GM21526 (cell line): ENCODE data around the gene SYPL2.

Experiments
- ATAC-seq: cut with Tn5 transposase; IDR thresholded peaks from one replicate; pipeline ENCODE4 v1.9.1; 2021; ENCODE audit warnings: moderate library complexity; ENCODE audit not compliant: unreplicated experiment, low FRiP score

SYPL2 gene

GRCh38 chr1:109509176-109510134, 43.1 kb downstream of the SYPL2 start, which contains the start of gene AMIGO1:
AMIGO1 (minus strand) TSS chr1:109509727; CDS start chr1:109508912, 815 bp downstream.
- ATAC-seq: no peak

DNA sequence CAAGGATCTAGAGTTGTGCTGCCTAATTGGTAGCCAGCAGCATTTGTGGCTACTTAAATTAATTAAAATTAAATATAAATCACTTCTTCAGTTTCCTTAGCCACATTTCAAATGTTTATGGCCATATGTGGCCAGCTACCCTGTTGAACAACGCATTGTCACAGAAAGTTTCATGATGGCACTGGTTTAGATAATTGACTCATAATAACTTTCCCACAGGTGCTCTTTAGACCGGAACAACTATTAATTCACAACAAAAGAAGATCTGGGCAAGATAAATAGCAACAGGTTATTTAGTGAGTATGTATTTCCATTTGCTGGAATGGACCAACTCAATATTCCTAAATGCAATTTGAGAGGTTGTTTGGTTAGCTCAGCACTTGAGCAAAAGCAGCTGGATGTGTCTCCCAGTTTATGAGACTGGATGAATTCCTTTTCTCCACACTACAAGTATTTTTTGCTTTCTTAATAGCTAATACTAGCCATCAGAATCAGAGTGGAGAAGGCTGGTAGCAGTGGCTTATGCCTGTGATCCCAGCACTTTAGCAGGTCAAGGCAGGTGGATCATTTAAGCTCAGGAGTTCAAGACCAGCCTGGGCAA, 46.9 kb downstream of the SYPL2 start:
- ATAC-seq: no peak

- ATAC-seq: no peak
Observed at GRCh38 chr1:109514846-109515245, 48.5 kb downstream of the SYPL2 start.

DNA sequence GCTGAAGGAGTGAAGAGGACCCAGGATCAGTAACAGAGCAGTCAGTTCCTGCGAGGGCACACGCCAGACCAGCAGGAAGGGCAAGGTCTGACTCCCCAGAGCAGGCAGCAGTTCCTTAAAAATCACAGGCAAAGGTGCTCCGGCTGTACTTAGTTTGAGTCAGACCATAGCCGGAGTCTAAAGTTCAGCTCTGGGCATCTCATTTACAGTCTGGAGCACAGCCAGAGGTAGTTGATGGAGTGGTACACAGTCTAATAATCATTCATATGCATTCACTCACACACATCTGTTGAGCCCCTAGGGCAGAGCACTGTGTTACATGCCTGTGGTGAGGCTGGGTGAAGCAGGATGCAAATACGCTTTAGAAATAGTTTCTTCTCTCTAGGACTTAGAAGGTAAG, 50.5 kb downstream of the SYPL2 start:
- ATAC-seq: no peak

DNA sequence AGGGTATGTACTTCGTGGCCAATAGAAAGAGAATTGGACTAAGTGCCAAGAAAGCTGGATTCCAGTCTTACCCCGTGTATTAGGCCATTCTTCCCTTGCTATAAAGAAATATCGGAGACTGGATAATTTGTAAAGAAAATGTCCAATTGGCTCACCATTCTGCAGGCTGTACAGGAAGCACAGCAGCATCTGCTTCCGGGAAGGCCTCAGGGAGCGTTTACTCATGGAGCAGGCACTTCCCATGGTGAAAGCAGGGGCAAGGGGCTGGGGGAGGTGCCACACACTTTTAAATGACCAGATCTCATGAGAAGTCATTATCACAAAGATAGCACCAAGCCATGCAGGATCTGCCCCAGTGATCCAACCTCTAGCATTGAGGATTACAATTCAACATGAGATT, 51.0 kb downstream of the SYPL2 start:
- no peak for ATAC-seq

- no peak for ATAC-seq
Observed at GRCh38 chr1:109521002-109521951, 54.9 kb downstream of the SYPL2 start.

- no peak for ATAC-seq
Observed at GRCh38 chr1:109522026-109522425, 55.7 kb downstream of the SYPL2 start.

GRCh38 chr1:109523706-109524105, 57.4 kb downstream of the SYPL2 start:
- ATAC-seq: no peak

DNA sequence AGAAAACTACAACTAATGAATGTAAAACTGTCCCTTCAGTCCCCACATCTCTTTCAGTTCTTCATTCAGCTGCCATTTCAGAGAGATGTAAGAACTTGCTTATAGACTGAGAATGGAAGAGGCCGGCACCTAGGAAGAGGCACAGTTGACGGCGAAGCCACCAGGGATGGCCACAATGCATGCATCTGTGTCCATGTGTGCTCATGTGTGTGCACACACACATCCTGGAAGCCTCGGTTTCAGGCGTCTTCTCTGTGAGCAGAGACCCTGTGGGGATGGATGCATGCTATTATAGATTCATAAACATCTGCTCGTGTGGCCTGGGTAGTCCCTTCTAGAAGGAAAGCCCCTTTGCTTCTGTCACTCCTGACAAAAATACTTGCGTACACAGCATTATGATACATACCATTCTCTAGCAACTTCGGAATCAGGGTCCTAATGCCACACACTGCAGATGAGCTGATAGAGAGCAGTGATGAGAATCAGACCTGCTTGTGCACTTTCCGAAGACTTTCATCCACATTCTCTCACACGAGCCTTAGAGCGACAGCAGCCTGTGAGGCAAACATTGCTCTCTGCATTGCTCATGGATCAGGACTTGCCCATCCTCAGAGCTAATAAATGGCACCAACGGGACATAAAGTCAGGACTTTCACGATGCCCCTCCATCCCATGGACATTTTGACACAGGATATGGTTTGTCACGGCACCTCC, 60.9 kb downstream of the SYPL2 start:
- no peak for ATAC-seq

DNA sequence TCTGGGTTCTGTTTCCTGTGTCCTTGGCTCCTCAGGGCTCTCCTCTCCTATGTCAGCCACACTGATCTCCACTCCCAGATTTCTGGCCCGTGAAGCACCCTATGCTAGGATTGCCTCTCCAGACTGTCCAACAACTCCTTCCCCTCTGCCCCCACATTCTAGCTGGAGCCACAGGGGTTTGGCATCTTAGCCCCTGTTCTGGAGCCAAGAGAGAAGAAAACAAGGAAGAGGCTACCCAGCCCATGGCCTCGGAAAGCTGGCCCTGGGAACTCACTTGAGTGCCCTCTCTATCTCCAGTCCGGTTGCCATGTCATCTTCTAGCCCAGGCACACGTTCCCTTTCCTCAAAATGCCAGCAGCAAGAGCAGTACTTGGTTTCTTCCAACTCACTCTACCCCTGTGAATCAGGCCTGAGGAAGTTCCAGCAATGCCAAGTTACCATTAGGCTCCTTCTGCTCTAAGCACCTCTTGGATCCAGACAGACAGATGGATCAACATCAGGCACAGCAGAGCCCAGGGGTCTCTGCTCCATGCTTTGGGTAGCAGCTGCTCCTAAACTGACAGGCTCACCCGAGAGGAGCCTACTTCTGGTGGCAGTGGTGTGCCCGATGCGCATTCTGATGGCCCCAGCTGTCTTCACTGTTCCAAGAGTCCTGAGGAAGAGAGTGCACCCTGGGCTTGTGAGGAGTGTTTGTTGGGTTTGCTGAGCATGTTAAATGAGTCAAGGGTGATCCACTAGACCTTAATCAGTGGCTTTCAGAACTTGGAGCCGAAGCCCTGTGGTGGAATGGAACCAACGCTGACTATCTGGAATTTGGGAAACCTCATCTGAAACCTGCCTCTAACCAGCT, 61.7 kb downstream of the SYPL2 start:
- no peak for ATAC-seq

- ATAC-seq: no peak
Observed at GRCh38 chr1:109528712-109529111, 62.4 kb downstream of the SYPL2 start.

GRCh38 chr1:109529881-109530456, 63.6 kb downstream of the SYPL2 start:
- ATAC-seq: no peak

DNA sequence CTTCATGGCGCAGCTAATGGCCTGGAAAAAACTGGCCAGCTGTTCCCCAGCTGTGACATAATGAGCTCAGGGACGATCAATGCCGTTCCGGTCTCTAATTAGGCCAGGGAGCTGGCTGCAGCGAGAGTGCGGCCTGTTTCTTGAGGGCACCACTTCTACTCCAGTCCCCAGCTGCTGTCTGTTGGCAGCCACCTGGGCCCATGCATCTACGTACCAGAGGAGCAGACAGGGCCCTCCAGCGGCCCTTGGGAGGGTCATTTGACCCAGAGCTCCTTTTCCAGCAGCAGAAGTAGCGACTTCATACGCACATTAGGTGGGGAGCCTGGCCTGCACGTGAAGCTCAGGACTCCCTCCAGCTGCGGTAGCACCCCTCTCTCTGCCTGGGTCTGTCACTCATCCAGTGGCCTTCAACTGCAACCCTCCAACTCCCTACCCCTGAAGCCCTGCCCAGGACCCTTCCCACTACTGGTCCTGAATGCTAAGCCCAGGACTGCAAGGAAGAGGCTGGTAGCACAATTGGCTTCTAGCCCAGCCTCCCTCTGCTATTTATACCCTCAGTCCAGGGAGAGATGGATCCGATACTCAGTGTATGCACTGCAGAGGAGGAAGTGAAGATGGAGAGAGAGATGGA, 64.2 kb downstream of the SYPL2 start:
- ATAC-seq: no peak

DNA sequence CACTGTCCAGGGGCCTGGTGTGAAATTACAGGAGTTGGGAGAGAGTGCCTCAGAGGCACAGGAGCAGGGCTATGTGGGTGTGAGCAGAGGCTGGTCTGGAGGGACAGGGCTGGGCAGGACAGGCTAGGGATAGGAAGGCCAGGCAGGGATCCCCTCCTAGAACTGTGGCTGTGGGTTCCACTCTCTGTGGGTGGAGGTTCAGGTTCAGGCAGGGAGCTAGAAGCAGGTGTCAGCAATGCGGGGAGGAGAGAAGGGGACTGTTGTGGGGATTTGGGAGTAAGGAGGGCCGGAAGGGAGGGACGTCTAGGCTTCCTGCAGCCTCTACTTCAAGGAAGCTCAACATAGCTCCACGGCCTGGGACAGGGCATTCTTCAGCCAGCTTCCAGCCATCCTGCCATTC, 65.0 kb downstream of the SYPL2 start:
- ATAC-seq: no peak
